ENCODE measurements around the gene FLT1. TPM values are rescaled to one million over a fixed set of nuclear protein-coding genes. Genes with fewer than 3 reads are reported as not detected.

The FLT1 gene
- polyA plus RNA-seq, 1 donor (not counting 4 experiments of a cell fraction or from before 2014, with no cell fraction given): 0.01 TPM

GRCh38 chr13:28356561-28357021 is 138.3 kb downstream of the FLT1 start:
- H3K4me1 ChIP-seq (ENCODE audit: control insufficient read depth, extremely low read depth, insufficient read depth, low read length): no peaks in the 10 kb centered on the region
- H3K9me3 ChIP-seq (ENCODE audit: control insufficient read depth, low read depth, low read length): no peaks in the 10 kb centered on the region
- no peaks in the 10 kb centered on the region for H3K9me1 ChIP-seq (ENCODE audit: control insufficient read depth, extremely low read depth, insufficient read depth, low read length)
- no peaks in the 10 kb centered on the region for H4K20me1 ChIP-seq (ENCODE audit: control insufficient read depth, extremely low read depth, insufficient read depth, low read length)
- DNase-seq (ENCODE audit: low read depth, low spot score): no peak
- dilution Hi-C loops (cut with MboI; ENCODE audit: extremely low pct_ligation_motif_present, low sequenced_read_pairs): no loop called here
- H3K4me3 ChIP-seq (ENCODE audit: control insufficient read depth in 2 of 3, extremely low read depth in 1 of 3, insufficient read depth in 2 of 3, low read depth in 1 of 3, low read length in 3 of 3): no peak overlapping the region
- FAIRE-seq: no peak
- no peak overlapping the region for H3K4me2 ChIP-seq (ENCODE audit: control insufficient read depth, extremely low read depth, insufficient read depth, low read depth, low read length)
- no peak overlapping the region for H2AFZ ChIP-seq (ENCODE audit: control insufficient read depth, low read length)
- no peaks in the 10 kb centered on the region for H3K27me3 ChIP-seq (ENCODE audit: control insufficient read depth, extremely low read depth, insufficient read depth, low read length)
- H3K9ac ChIP-seq (ENCODE audit: control insufficient read depth, extremely low read depth, insufficient read depth, low read length): no peak overlapping the region
- no peaks in the 10 kb centered on the region for H3K36me3 ChIP-seq (ENCODE audit: control insufficient read depth in 2 of 2, extremely low read depth in 1 of 2, insufficient read depth in 2 of 2, low read length in 2 of 2)
- no peak for TF ChIP-seq CTCF (optimal IDR thresholded peaks at IDR 0.05 in 1 of 3, IDR thresholded peaks at IDR 0.05 in 1 of 3, conservative IDR thresholded peaks at IDR 0.05 in 1 of 3; ENCODE audit: extremely low read depth in 1 of 3, insufficient read depth in 2 of 3, low read length in 3 of 3)
- TF ChIP-seq EZH2 (IDR thresholded peaks at IDR 0.05; ENCODE audit: low read length): no peak
- no peaks in the 10 kb centered on the region for H3K79me2 ChIP-seq (ENCODE audit: control insufficient read depth, insufficient read depth, low read length)
- H3K27ac ChIP-seq (ENCODE audit: control insufficient read depth, insufficient read depth, low read length): no peak overlapping the region

- no peak for TF ChIP-seq EZH2 (IDR thresholded peaks at IDR 0.05; ENCODE audit: low read length)
- TF ChIP-seq CTCF (optimal IDR thresholded peaks at IDR 0.05 in 1 of 3, IDR thresholded peaks at IDR 0.05 in 1 of 3, conservative IDR thresholded peaks at IDR 0.05 in 1 of 3; ENCODE audit: extremely low read depth in 1 of 3, insufficient read depth in 2 of 3, low read length in 3 of 3): no peak
- H3K79me2 ChIP-seq (ENCODE audit: control insufficient read depth, insufficient read depth, low read length): no peaks in the 10 kb centered on the region
- FAIRE-seq (no peak), DNase-seq (ENCODE audit: low read depth, low spot score) (no peak)
- no peaks in the 10 kb centered on the region for H3K36me3 ChIP-seq (ENCODE audit: control insufficient read depth in 2 of 2, extremely low read depth in 1 of 2, insufficient read depth in 2 of 2, low read length in 2 of 2)
- no peak overlapping the region for H3K4me3 ChIP-seq (ENCODE audit: control insufficient read depth in 2 of 3, extremely low read depth in 1 of 3, insufficient read depth in 2 of 3, low read depth in 1 of 3, low read length in 3 of 3)
- dilution Hi-C loops (cut with MboI; ENCODE audit: extremely low pct_ligation_motif_present, low sequenced_read_pairs): no loop called here
- no peaks in the 10 kb centered on the region for H4K20me1 ChIP-seq (ENCODE audit: control insufficient read depth, extremely low read depth, insufficient read depth, low read length)
- no peak overlapping the region for H3K9ac ChIP-seq (ENCODE audit: control insufficient read depth, extremely low read depth, insufficient read depth, low read length)
- no peak overlapping the region for H2AFZ ChIP-seq (ENCODE audit: control insufficient read depth, low read length)
- H3K27me3 ChIP-seq (ENCODE audit: control insufficient read depth, extremely low read depth, insufficient read depth, low read length): no peaks in the 10 kb centered on the region
- no peak overlapping the region for H3K4me2 ChIP-seq (ENCODE audit: control insufficient read depth, extremely low read depth, insufficient read depth, low read depth, low read length)
- no peak overlapping the region for H3K27ac ChIP-seq (ENCODE audit: control insufficient read depth, insufficient read depth, low read length)
- H3K9me1 ChIP-seq (ENCODE audit: control insufficient read depth, extremely low read depth, insufficient read depth, low read length): no peaks in the 10 kb centered on the region
- H3K4me1 ChIP-seq (ENCODE audit: control insufficient read depth, extremely low read depth, insufficient read depth, low read length): no peaks in the 10 kb centered on the region
- no peaks in the 10 kb centered on the region for H3K9me3 ChIP-seq (ENCODE audit: control insufficient read depth, low read depth, low read length)
Observed at GRCh38 chr13:28355822-28356371, 139.0 kb downstream of the FLT1 start.
